ENCODE results near the gene TTLL11.

GRCh38 chr9:121815546-121816448 lies 277.3 kb downstream of the TTLL11 start:
- no peak for TF ChIP-seq POLR2A (IDR thresholded peaks at IDR 0.05; ENCODE audit: low read depth, low read length)
- TF ChIP-seq TAF1 (IDR thresholded peaks at IDR 0.05; ENCODE audit: low read depth, low read length): no peak

Measured in GM12891 (cell line).